Measurements from ENCODE around the gene PPP1R3C. TPM values are rescaled to one million over a fixed set of nuclear protein-coding genes. Genes with fewer than 3 reads are reported as not detected.
A peak's percentile ranks its signal among the peaks of the same experiment; 100 is the strongest.

PPP1R3C gene
- total RNA-seq, 1 donor from 2014 or later, result 3.7 TPM

- Histone ChIP-seq H3K4me1 (ENCODE audit: insufficient read depth, low read length) (peaks cover 46% of the 10 kb centered on the region), H3K79me2 (ENCODE audit: insufficient read depth, low read length) (no peaks in the 10 kb centered on the region), H3K27me3 (ENCODE audit: insufficient read depth, low read length) (no peaks in the 10 kb centered on the region), H2AFZ (ENCODE audit: low read depth, low read length) (no peak overlapping the region), H3K9me3 (ENCODE audit: insufficient read depth, low read depth, low read length) (no peaks in the 10 kb centered on the region), H3K36me3 (ENCODE audit: insufficient read depth, low read length) (no peaks in the 10 kb centered on the region), H3K4me3 (ENCODE audit: insufficient read depth, low read depth, low read length) (no peak overlapping the region), H3K9ac (ENCODE audit: low read length) (no peak overlapping the region), H3K27ac (ENCODE audit: low read depth, low read length) (no peak overlapping the region), H4K20me1 (ENCODE audit: insufficient read depth, low read length) (no peaks in the 10 kb centered on the region), H3K4me2 (ENCODE audit: low read length) (peak overlapping the region; percentile 72)
- FAIRE-seq, result no peak
- Mint-ChIP-seq H3K27me3 (ENCODE audit: low read depth, unreplicated experiment) (no peaks in the 10 kb centered on the region), H3K27ac (ENCODE audit: unreplicated experiment) (no peak overlapping the region), H3K9me3 (ENCODE audit: unreplicated experiment) (no peaks in the 10 kb centered on the region), H3K4me3 (ENCODE audit: unreplicated experiment) (no peak overlapping the region), H3K36me3 (ENCODE audit: low read depth, unreplicated experiment) (no peaks in the 10 kb centered on the region), H3K4me1 (ENCODE audit: low read depth, unreplicated experiment) (peaks cover 33% of the 10 kb centered on the region)
- TF ChIP-seq EZH2 (IDR thresholded peaks at IDR 0.05; ENCODE audit: insufficient read depth, low read length), result no peak
- TF ChIP-seq CTCF (IDR thresholded peaks at IDR 0.05; ENCODE audit: insufficient read depth, low read depth, low read length), result no peak
- no peak for DNase-seq (ENCODE audit: low read depth)
These were observed 43.2 kb downstream of the PPP1R3C start for GRCh38 chr10:91589658-91590035.

- FAIRE-seq, result peak; percentile 49
These were observed 43.7 kb downstream of the PPP1R3C start for GRCh38 chr10:91589015-91589657.

More at GRCh38 chr10:91589015-91589657, 43.7 kb downstream of the PPP1R3C start:
- Mint-ChIP-seq H3K9me3 (ENCODE audit: unreplicated experiment) (peaks cover 3% of the 10 kb centered on the region), H3K36me3 (ENCODE audit: low read depth, unreplicated experiment) (no peaks in the 10 kb centered on the region), H3K27me3 (ENCODE audit: low read depth, unreplicated experiment) (no peaks in the 10 kb centered on the region), H3K4me1 (ENCODE audit: low read depth, unreplicated experiment) (peaks cover 33% of the 10 kb centered on the region), H3K27ac (ENCODE audit: unreplicated experiment) (peak overlapping the region; percentile 42), H3K4me3 (ENCODE audit: unreplicated experiment) (no peak overlapping the region)
- Histone ChIP-seq H3K4me3 (ENCODE audit: insufficient read depth, low read depth, low read length) (no peak overlapping the region), H3K36me3 (ENCODE audit: insufficient read depth, low read length) (no peaks in the 10 kb centered on the region), H3K9ac (ENCODE audit: low read length) (no peak overlapping the region), H3K4me2 (ENCODE audit: low read length) (peak overlapping the region; percentile 72), H3K27ac (ENCODE audit: low read depth, low read length) (peak overlapping the region; percentile 51), H2AFZ (ENCODE audit: low read depth, low read length) (no peak overlapping the region), H4K20me1 (ENCODE audit: insufficient read depth, low read length) (no peaks in the 10 kb centered on the region), H3K9me3 (ENCODE audit: insufficient read depth, low read depth, low read length) (no peaks in the 10 kb centered on the region), H3K4me1 (ENCODE audit: insufficient read depth, low read length) (peaks cover 46% of the 10 kb centered on the region), H3K79me2 (ENCODE audit: insufficient read depth, low read length) (no peaks in the 10 kb centered on the region), H3K27me3 (ENCODE audit: insufficient read depth, low read length) (no peaks in the 10 kb centered on the region)
- TF ChIP-seq CTCF (IDR thresholded peaks at IDR 0.05; ENCODE audit: insufficient read depth, low read depth, low read length) (no peak), EZH2 (IDR thresholded peaks at IDR 0.05; ENCODE audit: insufficient read depth, low read length) (no peak)
- peak; percentile 89 for DNase-seq (ENCODE audit: low read depth)
